GM19395 (cell line): ENCODE measurements around the gene HPCAL1.

Experiments
- ATAC-seq: cut with Tn5 transposase; IDR thresholded peaks from one replicate; pipeline ENCODE4 v1.9.1; 2021; ENCODE audit warnings: mild to moderate bottlenecking, moderate library complexity; ENCODE audit not compliant: unreplicated experiment

HPCAL1 gene

DNA sequence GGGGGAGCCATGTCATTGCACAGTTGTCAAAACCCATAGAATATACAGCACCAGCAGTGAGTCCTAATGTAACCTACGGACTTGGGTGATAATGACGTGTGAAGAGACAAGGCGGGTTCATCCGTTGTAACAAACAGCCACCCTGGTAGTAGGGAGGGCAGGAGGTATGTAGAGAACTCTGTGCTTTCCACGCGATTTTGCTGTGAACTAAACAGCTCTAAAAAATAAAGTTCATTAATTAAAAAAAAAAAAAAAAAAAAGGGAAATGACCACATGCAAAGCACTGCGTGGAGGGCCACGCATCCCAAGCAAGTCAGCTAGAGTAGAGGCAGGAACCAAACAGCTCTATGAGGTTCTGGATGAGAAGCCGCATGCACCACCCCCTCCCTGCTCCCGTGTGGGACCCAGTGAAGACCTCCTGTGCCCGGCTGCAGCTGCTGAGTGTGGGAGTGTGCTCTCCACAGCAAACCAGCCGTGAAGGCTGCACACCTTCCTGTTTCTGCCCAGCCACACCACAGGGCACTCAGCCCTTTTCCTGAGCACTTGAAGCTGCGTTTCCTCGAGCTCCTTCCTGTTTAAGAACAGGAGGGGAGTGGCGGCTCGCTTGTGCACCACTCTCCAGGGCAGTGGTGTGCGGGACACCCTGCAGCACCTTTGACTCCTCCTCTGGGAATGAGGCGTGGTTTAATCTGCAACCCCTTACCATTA, 79.8 kb downstream of the HPCAL1 start:
- peak; percentile 59 for ATAC-seq

GRCh38 chr2:10383960-10384734, 81.4 kb downstream of the HPCAL1 start:
- ATAC-seq: no peak

- no peak for ATAC-seq
These were observed 82.8 kb downstream of the HPCAL1 start for GRCh38 chr2:10385501-10385900.

- no peak for ATAC-seq
These were observed 83.4 kb downstream of the HPCAL1 start for GRCh38 chr2:10385933-10386773.

DNA sequence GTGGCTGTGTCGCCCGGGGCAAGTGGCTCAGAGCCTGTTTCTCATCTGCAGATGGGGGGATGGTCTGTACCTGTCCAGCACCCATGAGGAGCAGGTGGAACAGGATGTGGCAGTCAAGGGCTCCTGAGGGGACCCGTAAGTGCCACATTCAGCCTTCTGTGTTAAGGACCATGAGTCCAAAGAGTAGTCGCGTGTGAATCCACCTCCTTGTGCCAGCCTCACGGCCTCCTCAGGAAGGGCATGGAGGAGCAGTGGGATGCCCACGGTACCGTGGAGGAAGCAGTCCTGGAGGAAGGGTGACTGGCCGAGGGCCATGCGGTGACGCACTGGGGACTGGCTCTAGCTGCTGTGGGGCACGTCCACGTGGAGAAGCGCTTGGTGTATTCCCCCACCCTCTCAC, 84.3 kb downstream of the HPCAL1 start:
- ATAC-seq: no peak

- ATAC-seq: no peak
These were observed 86.4 kb downstream of the HPCAL1 start for GRCh38 chr2:10388954-10389560.

GRCh38 chr2:10389573-10389972, 86.9 kb downstream of the HPCAL1 start:
- no peak for ATAC-seq

- no peak for ATAC-seq
These were observed 87.7 kb downstream of the HPCAL1 start for GRCh38 chr2:10390369-10390801.

- ATAC-seq: no peak
These were observed 89.4 kb downstream of the HPCAL1 start for GRCh38 chr2:10392100-10392499.

DNA sequence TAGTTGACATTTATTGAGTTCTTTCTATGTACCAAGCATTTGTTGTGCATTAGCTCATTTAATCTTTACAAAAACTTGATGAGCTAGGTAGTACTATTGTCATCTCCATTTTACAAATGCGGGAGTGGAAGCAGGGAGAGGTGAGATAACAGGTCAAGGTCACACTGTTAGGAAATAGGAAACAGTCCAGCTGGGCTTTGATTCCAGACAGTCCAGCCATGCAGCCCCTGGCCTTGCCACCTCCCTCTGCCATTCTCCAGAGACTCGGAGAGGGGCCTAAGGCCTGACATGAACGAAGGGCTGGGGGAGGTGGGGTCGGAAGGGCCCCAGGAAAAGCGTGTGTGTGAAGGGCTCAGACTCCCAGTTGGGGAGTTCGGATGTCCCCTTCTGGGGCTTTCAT, 89.8 kb downstream of the HPCAL1 start:
- no peak for ATAC-seq

DNA sequence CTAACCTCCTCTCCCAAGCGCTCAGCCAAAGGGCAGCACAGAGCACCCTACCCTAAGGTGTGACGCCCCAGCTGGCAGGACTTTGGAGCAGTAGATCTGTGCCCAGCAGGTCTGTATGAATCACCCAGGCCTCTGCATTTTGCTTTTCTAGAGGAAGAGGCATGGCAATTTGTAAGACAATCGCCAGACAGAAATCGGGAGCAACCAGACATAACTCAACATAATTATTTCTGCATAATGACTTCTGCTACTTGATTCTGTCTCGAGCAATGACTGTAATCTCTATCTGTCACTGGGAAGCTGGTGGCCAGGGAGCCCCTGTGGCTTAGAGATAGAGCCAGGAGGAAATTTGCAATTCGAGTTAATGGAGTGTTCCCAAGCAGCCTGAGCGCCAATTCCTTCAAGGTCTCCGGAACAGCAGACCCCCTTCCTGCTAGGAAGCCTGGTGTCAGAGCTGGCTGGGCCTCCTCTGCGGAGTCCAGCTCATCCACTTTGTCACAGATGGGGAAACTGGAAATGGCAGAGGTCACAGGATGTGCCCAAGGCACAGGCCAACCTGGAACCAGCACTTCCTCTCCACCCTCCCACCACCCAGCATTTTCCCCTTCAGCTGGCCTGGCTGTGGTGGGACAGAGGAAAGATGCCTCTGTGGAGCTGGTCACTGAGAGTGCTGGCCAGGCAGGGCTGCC, 90.4 kb downstream of the HPCAL1 start:
- ATAC-seq: no peak

DNA sequence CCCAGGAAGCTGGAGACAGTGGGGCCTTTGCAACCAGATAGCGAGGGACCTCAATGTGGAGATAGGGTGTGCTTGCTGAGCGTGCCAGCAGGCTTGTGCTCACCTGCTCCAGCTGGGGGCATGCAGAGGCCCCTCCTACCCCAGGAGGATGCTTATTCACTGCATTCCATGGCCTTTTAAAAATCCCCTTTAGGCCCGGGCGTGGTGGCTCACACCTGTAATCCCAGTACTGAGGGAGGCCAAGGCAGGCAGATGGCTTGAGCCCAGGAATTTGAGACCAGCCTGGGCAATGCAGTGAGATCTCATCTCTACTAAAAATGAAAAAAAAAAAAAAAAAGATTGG, 90.9 kb downstream of the HPCAL1 start:
- no peak for ATAC-seq

GRCh38 chr2:10395893-10396292, 93.2 kb downstream of the HPCAL1 start:
- no peak for ATAC-seq

GRCh38 chr2:10396464-10396863, 93.8 kb downstream of the HPCAL1 start:
- no peak for ATAC-seq

DNA sequence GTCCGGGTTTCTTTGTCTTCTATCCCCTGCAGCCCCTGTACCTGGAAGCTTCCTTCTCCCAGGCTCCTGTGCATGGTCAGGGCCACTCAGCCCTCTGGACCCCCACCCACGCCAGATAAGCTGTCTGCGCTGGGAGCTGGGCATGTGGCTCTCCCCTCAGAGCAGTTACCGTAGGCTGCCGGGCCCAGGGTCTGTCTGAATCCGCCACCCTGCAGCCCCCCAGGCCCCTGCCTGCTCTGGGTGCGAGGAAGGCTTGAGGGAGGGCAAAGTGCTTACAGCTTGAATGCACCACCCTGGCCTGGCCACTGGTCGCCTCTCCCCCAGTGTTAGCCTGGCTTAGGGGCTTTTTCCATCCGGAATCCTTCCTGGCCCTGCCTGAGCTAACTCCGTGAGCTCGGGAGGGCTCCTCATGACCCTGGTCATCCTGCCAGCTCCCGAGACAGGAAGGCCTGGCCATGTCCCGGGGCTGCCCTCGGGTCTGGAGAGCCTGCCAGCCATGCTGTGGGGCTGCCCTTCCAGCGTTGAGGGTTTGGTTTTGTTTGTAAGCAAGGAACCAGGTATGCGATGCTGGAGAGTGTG, 94.7 kb downstream of the HPCAL1 start:
- ATAC-seq: no peak

GRCh38 chr2:10397878-10398277, 95.2 kb downstream of the HPCAL1 start:
- ATAC-seq: no peak

DNA sequence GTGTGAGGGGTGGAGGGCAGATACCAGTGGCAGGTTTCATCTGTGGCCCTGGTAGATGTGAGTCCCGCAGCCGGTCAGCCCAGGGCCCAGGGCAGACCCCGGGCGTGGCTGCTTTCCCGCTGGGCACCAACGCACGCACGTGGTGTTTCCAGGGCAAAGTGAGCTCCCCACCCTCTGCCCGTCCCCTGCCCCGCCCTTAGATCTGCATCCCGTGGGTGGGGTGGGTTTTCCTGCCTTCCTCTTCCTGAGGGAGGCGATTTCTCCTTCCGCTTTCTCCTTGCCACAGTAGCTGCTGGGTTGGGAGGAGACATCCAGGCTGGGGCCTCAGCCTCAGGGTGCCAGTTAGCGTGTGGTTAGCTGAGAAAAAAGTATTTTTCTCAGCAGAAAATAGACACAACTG, 95.8 kb downstream of the HPCAL1 start:
- no peak for ATAC-seq

GRCh38 chr2:10399358-10399757, 96.7 kb downstream of the HPCAL1 start:
- ATAC-seq: no peak

DNA sequence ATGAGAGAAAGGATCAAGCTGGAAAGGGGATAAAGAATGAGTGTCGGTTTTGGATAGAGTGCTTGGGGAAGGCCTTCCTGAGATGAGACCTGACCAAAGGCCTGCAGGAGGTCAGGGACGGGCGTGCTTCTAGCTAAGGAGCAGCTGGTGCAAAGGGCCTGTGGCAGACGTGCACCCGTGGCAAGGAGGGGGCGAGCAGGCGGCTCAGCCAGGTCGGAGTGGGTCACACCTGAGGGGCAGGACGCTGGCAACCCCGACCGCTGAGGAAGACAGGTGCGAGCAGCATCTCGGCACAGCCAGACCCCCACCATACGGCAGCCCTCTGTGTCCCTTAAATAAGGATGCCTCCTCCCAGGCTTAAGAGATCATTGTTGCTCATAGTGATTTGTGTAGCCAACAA, 97.3 kb downstream of the HPCAL1 start:
- ATAC-seq: no peak

DNA sequence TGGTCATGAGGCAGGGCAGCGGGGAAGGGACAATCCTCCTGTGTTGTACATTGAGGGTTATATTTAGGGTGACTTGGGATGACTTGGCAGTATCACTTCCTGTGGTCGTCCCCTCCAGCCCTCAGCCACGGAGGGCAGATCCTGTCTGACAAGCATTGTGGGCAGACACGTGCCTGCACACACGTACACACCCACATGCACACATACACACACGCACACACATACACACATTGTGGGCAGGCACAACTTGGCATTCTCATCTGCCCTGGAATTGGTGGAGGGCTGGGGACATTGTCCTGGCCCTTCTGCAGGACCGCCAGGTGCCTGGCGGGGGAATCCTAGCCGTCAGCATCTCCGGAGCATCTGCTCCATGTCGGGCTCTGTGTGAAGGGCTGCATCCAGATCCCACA, 97.9 kb downstream of the HPCAL1 start:
- no peak for ATAC-seq
